Stimulated activated naive B cell treated with anti-CD40 and anti-IgM and Interleukin-4, amounts not matched to agents 10 μg/mL and 1 μg/mL and 100 μg/mL, for 72 hours (primary cell): ENCODE measurements around the gene HMGN3.

Source experiments
- ATAC-seq, 2 donors: fragments of 150-1000 bp; cut with Tn5 transposase; replicated peaks; 2 replicates each; pipeline ENCODE4 v1.10.0; 2021; ENCODE audit warnings: moderate library complexity in 1 of 2
- DNase-seq: peaks from one replicate; pipeline ENCODE4 v3.0.0; 2021
- H3K27ac Mint-ChIP-seq: one replicate; pipeline ENCODE4 v1.8.0; 2022; ENCODE audit warnings: mild to moderate bottlenecking, mixed read lengths
- H3K27me3 Mint-ChIP-seq, 2 donors: one replicate each; pipeline ENCODE4 v1.8.0; 2022; ENCODE audit warnings: mixed read lengths in 2 of 2
- H3K36me3 Mint-ChIP-seq, 2 donors: one replicate each; pipeline ENCODE4 v1.8.0; 2022; ENCODE audit warnings: mixed read lengths in 2 of 2, mild to moderate bottlenecking in 1 of 2
- H3K4me1 Mint-ChIP-seq, 2 donors: one replicate each; pipeline ENCODE4 v1.8.0; 2022; ENCODE audit warnings: mixed read lengths in 2 of 2, mild to moderate bottlenecking in 1 of 2
- H3K4me3 Mint-ChIP-seq, 2 donors: one replicate each; pipeline ENCODE4 v1.8.0; 2022; ENCODE audit warnings: mild to moderate bottlenecking in 2 of 2, mixed read lengths in 2 of 2, moderate library complexity in 1 of 2
- H3K9me3 Mint-ChIP-seq, 2 donors: one replicate each; pipeline ENCODE4 v1.8.0; 2022; ENCODE audit warnings: mixed read lengths in 2 of 2, mild to moderate bottlenecking in 1 of 2

Gene HMGN3

GRCh38 chr6:79225717-79226599 lies 8.5 kb downstream of the HMGN3 start:
- no peaks in the 10 kb centered on the region for H3K9me3 Mint-ChIP-seq
- H3K36me3 Mint-ChIP-seq: peaks cover 9 to 17% of the 10 kb centered on the region in 2 donors
- no peak for ATAC-seq
- no peaks in the 10 kb centered on the region for H3K4me1 Mint-ChIP-seq
- H3K27me3 Mint-ChIP-seq: no peaks in the 10 kb centered on the region
- no peak for DNase-seq
- H3K4me3 Mint-ChIP-seq: no peak overlapping the region
- H3K27ac Mint-ChIP-seq: no peak overlapping the region

- H3K27ac Mint-ChIP-seq: no peak overlapping the region
- H3K36me3 Mint-ChIP-seq: peaks cover 11 to 23% of the 10 kb centered on the region in 2 donors
- H3K4me3 Mint-ChIP-seq: no peak overlapping the region
- H3K27me3 Mint-ChIP-seq: no peaks in the 10 kb centered on the region
- DNase-seq: no peak
- no peak for ATAC-seq
- H3K4me1 Mint-ChIP-seq: no peaks in the 10 kb centered on the region
- peaks cover 2 to 7% of the 10 kb centered on the region in 2 donors for H3K9me3 Mint-ChIP-seq
Observed at GRCh38 chr6:79223611-79224404, 10.7 kb downstream of the HMGN3 start.

DNA sequence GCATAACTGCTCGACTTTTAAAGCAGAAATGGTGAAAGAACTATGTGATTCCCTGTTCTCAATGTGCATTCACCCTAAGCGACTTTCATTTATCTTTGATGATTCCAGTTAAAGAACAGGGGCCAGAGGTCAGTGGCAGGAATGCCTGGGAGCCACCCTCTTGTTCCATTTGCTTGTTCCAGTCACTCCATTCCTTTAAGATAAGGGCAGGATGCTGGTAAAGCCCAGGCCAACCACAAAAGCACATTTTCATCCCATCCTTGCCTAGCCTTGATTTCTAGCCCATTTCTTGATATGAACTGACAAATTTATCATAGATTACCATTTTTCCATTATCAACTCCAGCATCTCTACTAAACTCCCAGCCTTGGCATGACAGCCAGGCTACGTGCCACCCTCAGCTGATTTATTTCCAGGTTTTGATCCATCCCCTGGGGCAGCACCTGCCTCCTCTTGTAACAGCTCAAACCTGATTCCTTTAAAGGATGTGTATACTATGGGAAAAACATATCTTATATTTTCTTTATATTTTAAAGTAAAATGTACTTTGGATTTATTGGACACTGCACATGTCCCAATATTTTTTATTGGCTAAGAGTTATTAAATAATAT lies 19.2 kb downstream of the HMGN3 start:
- Mint-ChIP-seq H3K4me3 (no peak overlapping the region), H3K27ac (no peak overlapping the region), H3K36me3 (peaks cover 15 to 40% of the 10 kb centered on the region in 2 donors), H3K9me3 (peaks cover 4 to 6% of the 10 kb centered on the region in 2 donors), H3K4me1 (no peaks in the 10 kb centered on the region), H3K27me3 (no peaks in the 10 kb centered on the region)
- no peak for DNase-seq
- ATAC-seq: no peak

DNA sequence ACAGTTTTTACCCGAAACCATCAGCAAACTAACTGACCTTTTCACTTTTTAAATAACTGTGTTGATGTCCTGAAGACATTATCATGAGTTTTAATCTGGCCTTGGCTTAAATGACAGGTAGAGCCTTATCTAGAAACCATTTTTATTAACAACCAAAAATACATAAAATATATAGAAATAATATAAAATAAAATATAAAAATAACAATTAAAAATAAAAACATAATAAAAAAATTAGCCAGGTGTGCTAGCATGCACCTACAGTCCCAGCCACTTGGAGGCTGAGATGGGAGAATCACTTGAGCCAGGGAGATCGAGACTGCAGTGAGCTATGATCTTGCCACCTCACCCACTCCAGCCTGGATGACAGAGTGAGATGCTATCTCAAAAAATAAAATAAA lies 21.6 kb downstream of the HMGN3 start:
- DNase-seq: no peak
- Mint-ChIP-seq H3K9me3 (no peaks in the 10 kb centered on the region), H3K27me3 (no peaks in the 10 kb centered on the region), H3K4me3 (no peak overlapping the region), H3K4me1 (no peaks in the 10 kb centered on the region), H3K36me3 (peaks cover 19 to 37% of the 10 kb centered on the region in 2 donors), H3K27ac (no peak overlapping the region)
- ATAC-seq: no peak

DNA sequence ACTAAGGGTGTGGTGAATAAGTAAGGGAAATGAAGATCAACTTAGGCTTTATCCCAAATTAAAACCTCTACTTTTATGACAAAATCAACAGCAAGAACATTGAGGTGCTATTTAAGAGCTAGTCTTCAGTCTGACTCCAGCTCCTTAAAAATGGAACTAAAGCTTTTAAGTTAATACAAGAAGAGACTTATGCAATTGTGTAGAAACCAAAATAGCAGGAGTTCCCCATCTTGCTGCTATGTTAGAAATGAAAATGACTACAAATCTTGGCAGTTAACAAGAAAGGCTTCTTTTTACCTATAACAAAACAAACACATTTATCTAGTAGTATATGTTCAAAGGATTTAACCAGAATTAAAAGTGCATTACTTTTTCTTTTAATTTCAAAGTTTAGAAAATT lies 25.7 kb downstream of the HMGN3 start:
- H3K4me3 Mint-ChIP-seq: no peak overlapping the region
- no peaks in the 10 kb centered on the region for H3K9me3 Mint-ChIP-seq
- ATAC-seq: no peak
- no peak overlapping the region for H3K27ac Mint-ChIP-seq
- H3K36me3 Mint-ChIP-seq: peaks cover 29 to 51% of the 10 kb centered on the region in 2 donors
- no peaks in the 10 kb centered on the region for H3K27me3 Mint-ChIP-seq
- H3K4me1 Mint-ChIP-seq: no peaks in the 10 kb centered on the region
- DNase-seq: no peak

- H3K27ac Mint-ChIP-seq: no peak overlapping the region
- ATAC-seq (no peak), DNase-seq (no peak)
- no peak overlapping the region for H3K4me3 Mint-ChIP-seq
- no peaks in the 10 kb centered on the region for H3K27me3 Mint-ChIP-seq
- peaks cover 29 to 53% of the 10 kb centered on the region in 2 donors for H3K36me3 Mint-ChIP-seq
- H3K9me3 Mint-ChIP-seq: no peaks in the 10 kb centered on the region
- H3K4me1 Mint-ChIP-seq: peaks cover 0 to 5% of the 10 kb centered on the region in 2 donors
Observed at GRCh38 chr6:79203753-79204253, 30.7 kb downstream of the HMGN3 start.

GRCh38 chr6:79202556-79202955 lies 31.9 kb downstream of the HMGN3 start:
- no peaks in the 10 kb centered on the region for H3K9me3 Mint-ChIP-seq
- DNase-seq: no peak
- peak overlapping the region; percentile 15 for H3K27ac Mint-ChIP-seq
- peaks cover 29 to 50% of the 10 kb centered on the region in 2 donors for H3K36me3 Mint-ChIP-seq
- peaks cover 0 to 5% of the 10 kb centered on the region in 2 donors for H3K4me1 Mint-ChIP-seq
- H3K27me3 Mint-ChIP-seq: no peaks in the 10 kb centered on the region
- no peak for ATAC-seq
- H3K4me3 Mint-ChIP-seq: no peak overlapping the region

- no peaks in the 10 kb centered on the region for H3K9me3 Mint-ChIP-seq
- DNase-seq (no peak), ATAC-seq (no peak)
- peaks cover 0 to 5% of the 10 kb centered on the region in 2 donors for H3K4me1 Mint-ChIP-seq
- no peaks in the 10 kb centered on the region for H3K27me3 Mint-ChIP-seq
- peaks cover 23 to 44% of the 10 kb centered on the region in 2 donors for H3K36me3 Mint-ChIP-seq
- H3K27ac Mint-ChIP-seq: peak overlapping the region; percentile 15
- H3K4me3 Mint-ChIP-seq: no peak overlapping the region
Observed at GRCh38 chr6:79201983-79202382, 32.5 kb downstream of the HMGN3 start.

DNA sequence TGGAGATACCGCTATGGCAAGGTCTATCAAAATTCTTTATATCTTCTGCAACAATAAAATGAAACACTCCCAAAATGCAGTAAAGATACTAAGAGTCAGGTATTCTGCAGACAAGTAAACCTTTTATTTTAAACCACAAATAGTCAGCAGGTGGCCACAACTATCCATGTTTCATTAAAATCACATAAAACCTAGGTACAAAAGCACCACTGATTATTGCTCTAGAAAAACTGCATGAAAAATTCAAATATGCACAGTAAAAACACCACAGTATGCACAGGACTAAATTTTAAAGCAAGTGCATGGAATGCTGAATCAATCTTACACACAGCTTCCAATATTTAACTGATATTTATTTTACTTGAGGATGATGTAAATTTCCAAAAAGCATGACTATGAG lies 33.3 kb downstream of the HMGN3 start:
- Mint-ChIP-seq H3K9me3 (no peaks in the 10 kb centered on the region), H3K27me3 (no peaks in the 10 kb centered on the region), H3K4me3 (no peak overlapping the region), H3K36me3 (peaks cover 19 to 37% of the 10 kb centered on the region in 2 donors), H3K27ac (no peak overlapping the region), H3K4me1 (peaks cover 0 to 5% of the 10 kb centered on the region in 2 donors)
- no peak for DNase-seq
- no peak for ATAC-seq

GRCh38 chr6:79196912-79197311 lies 37.6 kb downstream of the HMGN3 start:
- Mint-ChIP-seq H3K4me1 (no peaks in the 10 kb centered on the region), H3K27me3 (no peaks in the 10 kb centered on the region), H3K36me3 (peaks cover 9 to 25% of the 10 kb centered on the region in 2 donors), H3K4me3 (no peak overlapping the region), H3K9me3 (peaks cover 3 to 7% of the 10 kb centered on the region in 2 donors), H3K27ac (no peak overlapping the region)
- no peak for DNase-seq
- no peak for ATAC-seq

- no peak for DNase-seq
- H3K27ac Mint-ChIP-seq: no peak overlapping the region
Observed at GRCh38 chr6:79193971-79194370, 40.5 kb downstream of the HMGN3 start.

DNA sequence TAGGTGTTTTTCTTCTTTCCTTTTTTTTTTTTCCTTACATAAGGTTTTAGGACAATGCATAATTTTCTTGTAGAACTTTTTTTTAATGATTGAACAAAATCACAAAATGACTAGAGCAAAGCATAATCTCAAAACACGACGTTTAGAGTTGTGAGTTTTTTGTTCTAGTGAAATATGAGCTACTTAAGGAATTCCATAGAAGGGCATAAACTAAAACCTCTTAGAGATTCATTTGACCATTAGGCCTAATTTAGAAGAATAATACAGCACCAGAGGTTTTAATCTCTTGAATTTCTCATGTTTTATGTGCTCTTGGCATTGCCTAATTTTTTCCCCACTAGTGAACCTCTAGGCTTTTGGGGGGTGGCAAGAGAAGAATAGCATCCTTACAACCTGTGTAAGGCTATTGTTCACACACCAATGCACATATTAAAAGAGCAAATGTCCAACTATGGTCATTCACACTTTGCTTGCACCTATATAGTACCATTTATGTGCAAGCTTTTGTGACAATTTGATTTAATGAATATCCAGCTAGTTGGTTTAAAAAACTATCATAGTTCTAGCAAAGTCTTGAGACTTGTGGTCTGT lies 44.6 kb downstream of the HMGN3 start:
- Mint-ChIP-seq H3K9me3 (peaks cover 9 to 11% of the 10 kb centered on the region in 2 donors), H3K36me3 (peaks cover 12 to 24% of the 10 kb centered on the region in 2 donors), H3K27me3 (peaks cover 7 to 10% of the 10 kb centered on the region in 2 donors), H3K4me3 (no peak overlapping the region), H3K4me1 (no peaks in the 10 kb centered on the region), H3K27ac (no peak overlapping the region)
- no peak for DNase-seq
- ATAC-seq: no peak

More at GRCh38 chr6:79193971-79194370, 40.5 kb downstream of the HMGN3 start:
- Mint-ChIP-seq H3K4me1 (no peaks in the 10 kb centered on the region), H3K4me3 (no peak overlapping the region), H3K9me3 (peaks cover 9 to 11% of the 10 kb centered on the region in 2 donors), H3K27me3 (no peaks in the 10 kb centered on the region), H3K36me3 (peaks cover 12 to 28% of the 10 kb centered on the region in 2 donors)
- ATAC-seq: no peak

- DNase-seq: no peak
- H3K27me3 Mint-ChIP-seq: peaks cover 7 to 10% of the 10 kb centered on the region in 2 donors
- H3K27ac Mint-ChIP-seq: no peak overlapping the region
- H3K36me3 Mint-ChIP-seq: peaks cover 12 to 24% of the 10 kb centered on the region in 2 donors
- H3K9me3 Mint-ChIP-seq: peaks cover 9 to 11% of the 10 kb centered on the region in 2 donors
- no peaks in the 10 kb centered on the region for H3K4me1 Mint-ChIP-seq
- H3K4me3 Mint-ChIP-seq: no peak overlapping the region
- ATAC-seq: no peak
Observed at GRCh38 chr6:79188885-79189480, 45.5 kb downstream of the HMGN3 start.
